ENCODE data around the gene DYNC1LI2.

The DYNC1LI2 gene

DNA sequence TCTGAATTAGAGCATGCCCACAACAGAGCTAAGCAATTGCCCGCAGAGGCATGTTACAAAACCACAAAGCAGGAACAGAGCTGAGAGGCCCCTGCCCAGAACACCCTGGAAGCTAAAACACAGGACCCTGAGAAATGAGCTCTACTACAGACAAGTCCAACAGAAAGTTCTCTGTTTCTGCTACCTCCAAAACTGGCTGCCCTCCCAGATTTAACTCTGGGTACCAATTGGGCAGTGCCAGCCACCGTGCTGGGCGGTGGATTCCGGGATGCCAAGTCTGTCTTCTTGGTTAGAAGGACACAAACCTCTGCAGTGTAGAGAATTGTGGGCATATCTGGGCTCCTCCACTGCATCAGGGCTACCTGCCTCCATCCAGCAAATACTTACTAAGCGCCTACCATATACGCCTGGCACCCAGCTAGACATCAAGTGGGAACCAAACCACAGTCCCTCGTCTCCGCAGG, 55.9 kb downstream of the DYNC1LI2 start:
- peak overlapping the region; percentile 83 for H3K4me3 Mint-ChIP-seq
- H3K27me3 Mint-ChIP-seq (ENCODE audit: low read depth, poor library complexity) = peaks cover 41% of the 10 kb centered on the region
- no peak for DNase-seq
- H3K9me3 Mint-ChIP-seq = no peaks in the 10 kb centered on the region
- no peak overlapping the region for H3K27ac Mint-ChIP-seq
- no peaks in the 10 kb centered on the region for H3K36me3 Mint-ChIP-seq (ENCODE audit: low read depth)
- peaks cover 11% of the 10 kb centered on the region for H3K4me1 Mint-ChIP-seq
- TF ChIP-seq, protein P1, sequence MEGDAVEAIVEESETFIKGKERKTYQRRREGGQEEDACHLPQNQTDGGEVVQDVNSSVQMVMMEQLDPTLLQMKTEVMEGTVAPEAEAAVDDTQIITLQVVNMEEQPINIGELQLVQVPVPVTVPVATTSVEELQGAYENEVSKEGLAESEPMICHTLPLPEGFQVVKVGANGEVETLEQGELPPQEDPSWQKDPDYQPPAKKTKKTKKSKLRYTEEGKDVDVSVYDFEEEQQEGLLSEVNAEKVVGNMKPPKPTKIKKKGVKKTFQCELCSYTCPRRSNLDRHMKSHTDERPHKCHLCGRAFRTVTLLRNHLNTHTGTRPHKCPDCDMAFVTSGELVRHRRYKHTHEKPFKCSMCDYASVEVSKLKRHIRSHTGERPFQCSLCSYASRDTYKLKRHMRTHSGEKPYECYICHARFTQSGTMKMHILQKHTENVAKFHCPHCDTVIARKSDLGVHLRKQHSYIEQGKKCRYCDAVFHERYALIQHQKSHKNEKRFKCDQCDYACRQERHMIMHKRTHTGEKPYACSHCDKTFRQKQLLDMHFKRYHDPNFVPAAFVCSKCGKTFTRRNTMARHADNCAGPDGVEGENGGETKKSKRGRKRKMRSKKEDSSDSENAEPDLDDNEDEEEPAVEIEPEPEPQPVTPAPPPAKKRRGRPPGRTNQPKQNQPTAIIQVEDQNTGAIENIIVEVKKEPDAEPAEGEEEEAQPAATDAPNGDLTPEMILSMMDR (IDR thresholded peaks at IDR 0.05) = no peak

DNA sequence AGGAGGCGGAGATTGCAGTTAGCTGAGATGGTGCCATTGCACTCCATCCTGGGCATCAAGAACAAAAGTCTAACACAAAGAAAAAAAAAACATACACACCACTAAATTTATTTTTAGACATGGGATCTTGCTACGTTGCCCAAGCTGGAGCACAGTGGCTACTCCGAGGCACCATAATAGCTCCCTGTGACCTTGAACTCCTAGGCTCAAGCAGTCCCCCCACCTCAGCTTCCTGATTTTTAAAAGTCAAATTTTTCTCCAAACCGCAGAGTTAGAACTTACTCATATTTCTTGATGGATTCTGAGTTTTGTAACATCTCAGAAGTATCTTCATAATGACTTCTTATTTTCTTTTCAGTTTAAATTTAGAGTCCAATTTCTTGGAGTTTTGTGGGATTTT, 58.3 kb downstream of the DYNC1LI2 start:
- Mint-ChIP-seq H3K27ac (no peak overlapping the region), H3K9me3 (no peaks in the 10 kb centered on the region), H3K27me3 (ENCODE audit: low read depth, poor library complexity) (peaks cover 30% of the 10 kb centered on the region), H3K4me3 (no peak overlapping the region), H3K36me3 (ENCODE audit: low read depth) (no peaks in the 10 kb centered on the region), H3K4me1 (peaks cover 17% of the 10 kb centered on the region)
- TF ChIP-seq, protein P1 (IDR thresholded peaks at IDR 0.05) = no peak
- no peak for DNase-seq

DNA sequence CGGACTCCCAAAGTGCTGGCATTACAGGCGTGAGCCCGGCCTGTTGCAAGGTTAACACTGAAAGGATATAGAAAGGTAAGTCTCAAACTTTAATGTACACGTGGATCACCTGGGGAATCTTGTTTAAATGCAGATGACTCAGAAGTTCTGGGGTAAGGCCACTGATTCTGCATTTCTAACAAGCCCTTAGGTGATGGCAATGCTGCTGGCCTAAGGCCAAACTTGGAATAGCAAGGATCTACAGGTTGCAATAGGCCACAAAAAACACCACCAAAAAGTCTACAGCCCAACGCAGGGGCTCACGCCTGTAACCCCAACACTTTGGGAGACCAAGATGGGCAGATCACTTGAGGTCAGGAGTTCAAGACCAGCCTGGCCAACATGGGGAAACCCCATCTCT, 59.1 kb downstream of the DYNC1LI2 start:
- TF ChIP-seq, protein P1 (IDR thresholded peaks at IDR 0.05) = no peak
- DNase-seq = no peak

DNA sequence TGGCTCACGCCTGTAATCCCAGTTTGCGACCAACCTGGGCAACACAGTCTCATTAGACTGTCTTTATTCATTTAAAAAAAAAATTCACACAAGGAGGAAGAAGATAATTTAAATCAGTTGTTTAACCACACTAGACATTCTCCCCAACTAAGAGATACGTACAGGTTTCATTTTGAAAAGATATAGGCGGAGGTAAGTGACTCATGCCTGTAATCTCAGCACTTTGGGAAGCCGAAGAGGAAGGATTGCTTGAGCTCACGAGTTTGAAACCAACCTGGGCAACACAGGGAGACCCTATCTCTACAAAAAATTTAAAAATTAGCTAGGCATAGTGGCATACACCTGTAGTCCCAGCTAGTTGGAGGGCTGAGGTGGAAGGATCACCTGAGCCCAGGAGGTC, 60.2 kb downstream of the DYNC1LI2 start:
- Mint-ChIP-seq H3K27me3 (ENCODE audit: low read depth, poor library complexity) (peaks cover 16% of the 10 kb centered on the region), H3K4me1 (peaks cover 17% of the 10 kb centered on the region), H3K27ac (no peak overlapping the region), H3K9me3 (no peaks in the 10 kb centered on the region), H3K36me3 (ENCODE audit: low read depth) (no peaks in the 10 kb centered on the region), H3K4me3 (no peak overlapping the region)
- TF ChIP-seq, protein P1 (IDR thresholded peaks at IDR 0.05) = no peak
- DNase-seq = no peak

More for the DNA sequence above, 59.1 kb downstream of the DYNC1LI2 start:
- Mint-ChIP-seq H3K4me1 (peaks cover 17% of the 10 kb centered on the region), H3K27me3 (ENCODE audit: low read depth, poor library complexity) (peaks cover 22% of the 10 kb centered on the region), H3K9me3 (no peaks in the 10 kb centered on the region), H3K4me3 (no peak overlapping the region), H3K27ac (no peak overlapping the region), H3K36me3 (ENCODE audit: low read depth) (no peaks in the 10 kb centered on the region)

DNA sequence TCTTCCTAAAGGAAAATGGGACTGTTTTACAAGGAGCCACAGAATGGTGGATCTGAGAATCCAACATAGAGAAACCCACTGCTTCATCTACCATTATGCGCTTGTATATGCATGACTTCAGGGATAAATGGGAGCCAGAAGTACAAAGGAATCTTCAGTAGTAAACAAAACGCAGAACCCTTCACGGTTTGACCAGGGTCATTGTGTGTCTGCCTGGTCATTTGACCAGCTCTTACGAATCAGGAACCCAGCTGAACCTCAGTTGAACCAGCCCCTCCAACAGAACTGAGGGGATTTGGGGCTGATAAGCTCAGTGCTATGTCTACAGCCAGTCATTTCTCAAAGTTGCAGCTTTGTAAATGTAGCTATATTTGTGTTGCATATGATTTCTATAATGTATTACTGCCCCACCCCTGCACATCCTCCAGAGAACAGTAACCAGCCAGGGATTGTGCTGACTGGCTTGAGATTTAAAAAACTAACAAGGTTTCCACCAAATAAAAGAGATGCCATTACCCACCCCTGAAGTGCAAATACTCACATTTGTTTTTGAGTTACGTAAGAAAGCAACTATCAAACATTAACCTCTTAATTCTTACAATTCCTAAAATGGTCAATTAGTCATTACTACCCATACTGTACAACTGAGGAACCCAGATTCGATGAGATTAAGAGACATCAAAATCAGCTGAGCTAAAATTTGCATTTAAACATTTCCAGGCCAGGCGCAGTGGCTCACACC, 61.1 kb downstream of the DYNC1LI2 start:
- Mint-ChIP-seq H3K9me3 (no peaks in the 10 kb centered on the region), H3K27ac (peak overlapping the region; percentile 43), H3K27me3 (ENCODE audit: low read depth, poor library complexity) (peaks cover 10% of the 10 kb centered on the region), H3K4me3 (no peak overlapping the region), H3K36me3 (ENCODE audit: low read depth) (no peaks in the 10 kb centered on the region), H3K4me1 (peaks cover 15% of the 10 kb centered on the region)
- DNase-seq = no peak
- TF ChIP-seq, protein P1 (IDR thresholded peaks at IDR 0.05) = no peak

DNA sequence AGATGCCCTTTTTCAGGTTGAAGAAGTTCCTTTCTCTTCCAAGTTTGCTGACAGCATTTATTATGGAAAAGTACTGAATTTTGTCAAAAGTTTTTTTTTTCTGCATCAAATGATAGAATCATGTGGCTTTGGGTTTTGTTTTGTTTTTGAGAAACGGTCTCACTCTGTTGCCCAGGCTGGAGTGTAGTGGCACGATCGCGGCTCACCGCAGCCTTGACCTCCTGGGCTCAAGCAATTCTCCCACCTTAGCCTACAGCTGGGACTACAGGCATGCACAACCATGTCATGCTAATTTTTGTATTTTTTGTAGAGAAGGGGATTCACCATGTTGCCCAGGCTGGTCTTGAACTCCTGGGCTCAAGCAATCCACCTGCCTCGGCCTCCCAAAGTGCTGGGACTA, 62.1 kb downstream of the DYNC1LI2 start:
- H3K27ac Mint-ChIP-seq = no peak overlapping the region
- DNase-seq = no peak
- H3K4me3 Mint-ChIP-seq = no peak overlapping the region
- H3K36me3 Mint-ChIP-seq (ENCODE audit: low read depth) = no peaks in the 10 kb centered on the region
- TF ChIP-seq, protein P1 (IDR thresholded peaks at IDR 0.05) = no peak
- H3K4me1 Mint-ChIP-seq = peaks cover 14% of the 10 kb centered on the region
- peaks cover 8% of the 10 kb centered on the region for H3K27me3 Mint-ChIP-seq (ENCODE audit: low read depth, poor library complexity)
- no peaks in the 10 kb centered on the region for H3K9me3 Mint-ChIP-seq

Data from nephron progenitor cell (in vitro differentiated cells).